22Rv1 (cell line): ENCODE data around the gene SCNN1B.
"Not testable (repeated sequence)": the region's sequence is repeated elsewhere in the genome, so short reads cannot be mapped to it uniquely, and the experiment has no call there.

ENCODE experiments used
- H3K27ac ChIP-seq: fragments of 450-650 bp; 2 replicates; pipeline ENCODE4 v1.5.1; 2017
- ZFX ChIP-seq: fragments of 450-650 bp; IDR thresholded peaks from 2 replicates; pipeline ENCODE4 v1.6.1; 2017; ENCODE audit warnings: antibody characterized with exemption, borderline replicate concordance
- TF ChIP-seq, protein P1 (sequence below): fragments of 450-650 bp; IDR thresholded peaks from 2 replicates; pipeline ENCODE4 v1.5.1; 2017; ENCODE audit warnings: mild to moderate bottlenecking

Gene SCNN1B

GRCh38 chr16:23288726-23289512 is 13.2 kb upstream of the SCNN1B start:
- H3K27ac ChIP-seq: no peak overlapping the region
- no peak for TF ChIP-seq ZFX
- TF ChIP-seq, protein P1, sequence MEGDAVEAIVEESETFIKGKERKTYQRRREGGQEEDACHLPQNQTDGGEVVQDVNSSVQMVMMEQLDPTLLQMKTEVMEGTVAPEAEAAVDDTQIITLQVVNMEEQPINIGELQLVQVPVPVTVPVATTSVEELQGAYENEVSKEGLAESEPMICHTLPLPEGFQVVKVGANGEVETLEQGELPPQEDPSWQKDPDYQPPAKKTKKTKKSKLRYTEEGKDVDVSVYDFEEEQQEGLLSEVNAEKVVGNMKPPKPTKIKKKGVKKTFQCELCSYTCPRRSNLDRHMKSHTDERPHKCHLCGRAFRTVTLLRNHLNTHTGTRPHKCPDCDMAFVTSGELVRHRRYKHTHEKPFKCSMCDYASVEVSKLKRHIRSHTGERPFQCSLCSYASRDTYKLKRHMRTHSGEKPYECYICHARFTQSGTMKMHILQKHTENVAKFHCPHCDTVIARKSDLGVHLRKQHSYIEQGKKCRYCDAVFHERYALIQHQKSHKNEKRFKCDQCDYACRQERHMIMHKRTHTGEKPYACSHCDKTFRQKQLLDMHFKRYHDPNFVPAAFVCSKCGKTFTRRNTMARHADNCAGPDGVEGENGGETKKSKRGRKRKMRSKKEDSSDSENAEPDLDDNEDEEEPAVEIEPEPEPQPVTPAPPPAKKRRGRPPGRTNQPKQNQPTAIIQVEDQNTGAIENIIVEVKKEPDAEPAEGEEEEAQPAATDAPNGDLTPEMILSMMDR: no peak

DNA sequence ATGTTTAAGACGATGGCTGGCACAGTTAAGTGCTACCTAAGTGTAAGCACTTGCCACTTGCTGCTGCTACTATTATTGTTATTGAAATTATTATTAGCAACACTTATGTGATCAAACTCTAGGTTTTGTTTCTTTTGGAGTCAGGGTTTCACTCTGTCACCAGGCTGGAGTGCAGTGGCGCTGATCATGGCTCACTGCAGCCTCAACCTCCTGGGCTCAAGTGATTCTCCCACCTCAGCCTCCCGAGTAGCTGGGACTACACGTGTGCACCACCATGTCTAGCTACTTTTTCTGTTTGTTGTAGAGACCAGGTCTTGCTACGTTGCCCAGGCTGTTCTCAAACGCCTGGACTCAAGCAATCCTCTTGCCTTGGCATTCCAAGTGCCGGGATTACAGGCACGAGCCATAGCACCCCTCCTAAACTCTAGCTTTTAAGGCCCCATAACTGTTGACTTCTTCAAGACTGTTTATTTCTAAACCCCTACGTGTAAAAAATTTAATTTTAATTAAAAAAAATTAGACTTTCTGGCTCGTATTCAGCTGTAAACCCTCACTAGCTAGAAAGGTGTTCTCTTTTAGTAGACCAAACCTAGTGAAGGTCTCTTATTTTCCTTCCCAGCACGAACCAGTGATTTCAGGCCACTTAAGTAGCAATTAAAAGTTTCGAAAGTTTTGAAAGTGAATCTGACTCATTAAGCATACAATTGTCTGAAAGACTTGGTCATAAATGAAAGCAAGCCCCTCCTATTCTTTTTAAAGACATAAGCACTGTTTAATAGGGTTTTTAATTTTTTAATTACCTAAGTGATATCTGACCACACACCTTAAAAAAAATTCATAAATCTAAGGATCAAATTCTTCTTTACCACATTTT is 11.7 kb upstream of the SCNN1B start:
- no peak overlapping the region for H3K27ac ChIP-seq
- TF ChIP-seq, protein P1: no peak
- no peak for TF ChIP-seq ZFX

DNA sequence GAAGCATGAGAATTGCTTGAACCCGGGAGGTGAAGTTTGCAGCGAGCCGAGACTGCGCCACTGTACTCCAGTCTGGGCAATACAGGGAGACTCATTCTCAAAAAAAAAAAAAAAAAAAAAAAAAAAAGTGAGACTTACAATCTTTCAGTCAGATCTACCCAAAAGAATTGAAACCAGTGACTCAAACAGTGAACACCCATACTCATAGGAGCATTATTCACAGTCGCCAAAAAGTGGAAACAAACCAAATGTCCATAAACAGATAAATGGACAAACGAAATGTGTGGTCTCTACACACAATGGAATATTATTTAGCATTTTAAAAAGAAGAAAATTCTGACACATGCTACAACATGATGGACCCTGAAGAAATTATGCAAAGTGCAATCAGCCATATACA is 9.1 kb upstream of the SCNN1B start:
- TF ChIP-seq ZFX: no peak
- TF ChIP-seq, protein P1: no peak

GRCh38 chr16:23294260-23294659 is 7.8 kb upstream of the SCNN1B start:
- H3K27ac ChIP-seq: no peak overlapping the region
- no peak for TF ChIP-seq ZFX
- TF ChIP-seq, protein P1: no peak

More for the DNA sequence above, 9.1 kb upstream of the SCNN1B start:
- H3K27ac ChIP-seq: no peak overlapping the region

DNA sequence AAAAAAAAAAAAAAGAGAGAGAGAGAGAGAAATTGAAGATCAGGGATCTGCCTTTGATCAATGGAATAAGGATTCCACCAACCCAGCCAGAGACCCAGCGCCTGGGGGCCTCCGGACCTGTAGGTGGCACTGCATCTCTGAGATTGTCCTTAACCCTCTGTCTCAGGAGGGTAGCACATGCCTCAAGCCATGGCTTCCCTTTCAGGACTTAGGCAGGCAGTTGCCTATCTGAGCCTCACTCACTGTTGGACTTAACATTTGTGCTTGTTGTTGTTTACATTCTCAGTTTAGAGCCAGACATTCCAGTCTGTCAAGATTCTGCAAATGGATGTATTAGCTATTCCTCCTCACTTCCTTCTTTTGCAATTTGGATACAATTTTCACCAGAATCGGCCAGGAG is 5.1 kb upstream of the SCNN1B start:
- TF ChIP-seq, protein P1: peak; percentile 74
- no peak for TF ChIP-seq ZFX
- H3K27ac ChIP-seq: no peak overlapping the region

- TF ChIP-seq, protein P1: no peak
- TF ChIP-seq ZFX: no peak
Measured at GRCh38 chr16:23298290-23298915, 3.7 kb upstream of the SCNN1B start.

GRCh38 chr16:23299815-23300214 is 2.3 kb upstream of the SCNN1B start:
- H3K27ac ChIP-seq: not testable (repeated sequence)

More at GRCh38 chr16:23298290-23298915, 3.7 kb upstream of the SCNN1B start:
- no peak overlapping the region for H3K27ac ChIP-seq
